ENCODE results near the gene VAX1.
"Not testable (repeated sequence)": the region's sequence is repeated elsewhere in the genome, so short reads cannot be mapped to it uniquely, and the experiment has no call there.

VAX1 gene

GRCh38 chr10:117137911-117138642 is at the start of gene VAX1:
Gene VAX1, minus strand, starts transcription at chr10:117138270. Its CDS starts 214 bp downstream, at chr10:117138056.
- no peak for DNase-seq (ENCODE audit: insufficient read length, low spot score)
- no peak for TF ChIP-seq POLR2A (IDR thresholded peaks at IDR 0.05; ENCODE audit: low read depth, low read length)
- no peak for FAIRE-seq

GRCh38 chr10:117186832-117187615 is 49.0 kb upstream of the VAX1 start:
- no peak for TF ChIP-seq POLR2A (IDR thresholded peaks at IDR 0.05; ENCODE audit: low read depth, low read length)
- DNase-seq (ENCODE audit: insufficient read length, low spot score) (no peak), FAIRE-seq (no peak)

- not testable (repeated sequence) for DNase-seq (ENCODE audit: insufficient read length, low spot score); FAIRE-seq
Observed at GRCh38 chr10:117185817-117186216, 47.7 kb upstream of the VAX1 start.

- DNase-seq (ENCODE audit: insufficient read length, low spot score) (no peak), FAIRE-seq (no peak)
- no peak for TF ChIP-seq POLR2A (IDR thresholded peaks at IDR 0.05; ENCODE audit: low read depth, low read length)
Observed at GRCh38 chr10:117184821-117185220, 46.8 kb upstream of the VAX1 start.

- FAIRE-seq (no peak), DNase-seq (ENCODE audit: insufficient read length, low spot score) (no peak)
- no peak for TF ChIP-seq POLR2A (IDR thresholded peaks at IDR 0.05; ENCODE audit: low read depth, low read length)
Observed at GRCh38 chr10:117184296-117184695, 46.2 kb upstream of the VAX1 start.

GRCh38 chr10:117178190-117178589 is 40.1 kb upstream of the VAX1 start:
- FAIRE-seq (no peak), DNase-seq (ENCODE audit: insufficient read length, low spot score) (no peak)
- TF ChIP-seq POLR2A (IDR thresholded peaks at IDR 0.05; ENCODE audit: low read depth, low read length), result no peak

GRCh38 chr10:117175901-117176534 is 37.9 kb upstream of the VAX1 start:
- no peak for TF ChIP-seq POLR2A (IDR thresholded peaks at IDR 0.05; ENCODE audit: low read depth, low read length)
- DNase-seq (ENCODE audit: insufficient read length, low spot score), result peak; percentile 58
- FAIRE-seq, result no peak

- no peak for TF ChIP-seq POLR2A (IDR thresholded peaks at IDR 0.05; ENCODE audit: low read depth, low read length)
- DNase-seq (ENCODE audit: insufficient read length, low spot score) (no peak), FAIRE-seq (no peak)
Observed at GRCh38 chr10:117175215-117175900, 37.3 kb upstream of the VAX1 start.

GRCh38 chr10:117174439-117175214 is 36.6 kb upstream of the VAX1 start:
- TF ChIP-seq POLR2A (IDR thresholded peaks at IDR 0.05; ENCODE audit: low read depth, low read length), result no peak
- FAIRE-seq, result no peak
- peak; percentile 68 for DNase-seq (ENCODE audit: insufficient read length, low spot score)

- TF ChIP-seq POLR2A (IDR thresholded peaks at IDR 0.05; ENCODE audit: low read depth, low read length), result no peak
- no peak for DNase-seq (ENCODE audit: insufficient read length, low spot score)
- FAIRE-seq, result no peak
Observed at GRCh38 chr10:117170244-117170643, 32.2 kb upstream of the VAX1 start.

- FAIRE-seq (no peak), DNase-seq (ENCODE audit: insufficient read length, low spot score) (no peak)
- TF ChIP-seq POLR2A (IDR thresholded peaks at IDR 0.05; ENCODE audit: low read depth, low read length), result no peak
Observed at GRCh38 chr10:117169480-117169879, 31.4 kb upstream of the VAX1 start.

GRCh38 chr10:117168729-117169128 is 30.7 kb upstream of the VAX1 start:
- TF ChIP-seq POLR2A (IDR thresholded peaks at IDR 0.05; ENCODE audit: low read depth, low read length), result no peak
- FAIRE-seq (no peak), DNase-seq (ENCODE audit: insufficient read length, low spot score) (no peak)

All from H54 (cell line).